GM18526 (cell line): ENCODE data around the gene PTPN11.

Experiments
- POLR2A ChIP-seq: IDR thresholded peaks from 3 replicates; pipeline ENCODE4 v1.6.1; 2011; ENCODE audit not compliant: insufficient read length; ENCODE audit errors: extremely low read depth

PTPN11 gene

GRCh38 chr12:112418608-112419296 is at the start of gene PTPN11:
Gene PTPN11, plus strand, starts transcription at chr12:112418947. Its CDS starts 165 bp downstream, at chr12:112419112.
- peak; percentile 98 for TF ChIP-seq POLR2A

- TF ChIP-seq POLR2A, result no peak
Measured at GRCh38 chr12:112370199-112370598, 48.5 kb upstream of the PTPN11 start.

- no peak for TF ChIP-seq POLR2A
Measured at GRCh38 chr12:112370868-112371510, 47.8 kb upstream of the PTPN11 start.

GRCh38 chr12:112374166-112374740 is 44.5 kb upstream of the PTPN11 start:
- no peak for TF ChIP-seq POLR2A

- TF ChIP-seq POLR2A, result no peak
Measured at GRCh38 chr12:112375105-112375504, 43.6 kb upstream of the PTPN11 start.

GRCh38 chr12:112380663-112381405 is 37.9 kb upstream of the PTPN11 start:
- TF ChIP-seq POLR2A, result no peak

GRCh38 chr12:112381406-112381882 is 37.3 kb upstream of the PTPN11 start:
- no peak for TF ChIP-seq POLR2A

- peak; percentile 92 for TF ChIP-seq POLR2A
Measured at GRCh38 chr12:112381883-112382796, 36.6 kb upstream of the PTPN11 start, which contains the start of gene HECTD4. Gene HECTD4, minus strand, starts transcription at chr12:112382431. Its CDS starts 303 bp downstream, at chr12:112382128.

- TF ChIP-seq POLR2A, result no peak
Measured at GRCh38 chr12:112382866-112383265, 35.9 kb upstream of the PTPN11 start.

- no peak for TF ChIP-seq POLR2A
Measured at GRCh38 chr12:112386726-112387125, 32.0 kb upstream of the PTPN11 start.

- TF ChIP-seq POLR2A, result no peak
Measured at GRCh38 chr12:112389228-112389627, 29.5 kb upstream of the PTPN11 start.

GRCh38 chr12:112393328-112393727 is 25.4 kb upstream of the PTPN11 start:
- no peak for TF ChIP-seq POLR2A

- no peak for TF ChIP-seq POLR2A
Measured at GRCh38 chr12:112401054-112401453, 17.7 kb upstream of the PTPN11 start.

GRCh38 chr12:112401903-112402498 is 16.7 kb upstream of the PTPN11 start:
- no peak for TF ChIP-seq POLR2A
